Measurements from ENCODE around the gene CDH23.

Gene CDH23

GRCh38 chr10:71777213-71777985, 380.7 kb downstream of the CDH23 start:
- H3K36me3 ChIP-seq (ENCODE audit: insufficient read depth, low read length): no peaks in the 10 kb centered on the region
- no peak overlapping the region for H2AFZ ChIP-seq (ENCODE audit: low read length)
- H4K20me1 ChIP-seq (ENCODE audit: insufficient read depth, low read length, poor library complexity, severe bottlenecking): no peaks in the 10 kb centered on the region
- H3F3A ChIP-seq (ENCODE audit: low read depth): peaks cover 18% of the 10 kb centered on the region
- H3K4me1 ChIP-seq (ENCODE audit: insufficient read depth, low read length, poor library complexity, severe bottlenecking): peaks cover 47% of the 10 kb centered on the region
- no peaks in the 10 kb centered on the region for H3K9me3 ChIP-seq (ENCODE audit: insufficient read depth, low read depth, low read length)
- TF ChIP-seq CTCF (conservative IDR thresholded peaks at IDR 0.05; ENCODE audit: low read length) (no peak), EZH2phosphoT487 (IDR thresholded peaks at IDR 0.05; ENCODE audit: borderline replicate concordance) (no peak)
- H3K9me2 ChIP-seq (replicated peaks; ENCODE audit: low read depth, low read length): no peaks in the 10 kb centered on the region
- no peak overlapping the region for H3K4me3 ChIP-seq (ENCODE audit: low read length, poor library complexity, severe bottlenecking)
- H3K9ac ChIP-seq (ENCODE audit: low read depth, low read length, poor library complexity, severe bottlenecking): peak overlapping the region; percentile 75
- peak overlapping the region; percentile 73 for H3K4me2 ChIP-seq (ENCODE audit: low read depth, low read length, poor library complexity, severe bottlenecking)
- H3K79me2 ChIP-seq (ENCODE audit: insufficient read depth, low read length): no peaks in the 10 kb centered on the region; the same call in 1 of the 2 replicates
- no peaks in the 10 kb centered on the region for H3K27me3 ChIP-seq (ENCODE audit: insufficient read depth, low read length, poor library complexity, severe bottlenecking)

- Histone ChIP-seq H3K4me2 (ENCODE audit: low read depth, low read length, poor library complexity, severe bottlenecking) (no peak overlapping the region), H3K27me3 (ENCODE audit: insufficient read depth, low read length, poor library complexity, severe bottlenecking) (no peaks in the 10 kb centered on the region), H4K20me1 (ENCODE audit: insufficient read depth, low read length, poor library complexity, severe bottlenecking) (no peaks in the 10 kb centered on the region), H3K36me3 (ENCODE audit: insufficient read depth, low read length) (no peaks in the 10 kb centered on the region), H3K79me2 (ENCODE audit: insufficient read depth, low read length) (no peaks in the 10 kb centered on the region), H3K9me3 (ENCODE audit: insufficient read depth, low read depth, low read length) (no peaks in the 10 kb centered on the region), H3K4me1 (ENCODE audit: insufficient read depth, low read length, poor library complexity, severe bottlenecking) (peaks cover 46% of the 10 kb centered on the region), H3K4me3 (ENCODE audit: low read length, poor library complexity, severe bottlenecking) (no peak overlapping the region), H2AFZ (ENCODE audit: low read length) (no peak overlapping the region), H3K9me2 (replicated peaks; ENCODE audit: low read depth, low read length) (no peaks in the 10 kb centered on the region), H3K9ac (ENCODE audit: low read depth, low read length, poor library complexity, severe bottlenecking) (no peak overlapping the region), H3F3A (ENCODE audit: low read depth) (peaks cover 18% of the 10 kb centered on the region)
- TF ChIP-seq CTCF (conservative IDR thresholded peaks at IDR 0.05; ENCODE audit: low read length) (no peak), EZH2phosphoT487 (IDR thresholded peaks at IDR 0.05; ENCODE audit: borderline replicate concordance) (no peak)
Observed at GRCh38 chr10:71778071-71778825, 381.5 kb downstream of the CDH23 start.

GRCh38 chr10:71779641-71780040, 382.9 kb downstream of the CDH23 start:
- Histone ChIP-seq H3K9ac (ENCODE audit: low read depth, low read length, poor library complexity, severe bottlenecking) (no peak overlapping the region), H2AFZ (ENCODE audit: low read length) (no peak overlapping the region), H3K4me1 (ENCODE audit: insufficient read depth, low read length, poor library complexity, severe bottlenecking) (peaks cover 34% of the 10 kb centered on the region), H4K20me1 (ENCODE audit: insufficient read depth, low read length, poor library complexity, severe bottlenecking) (no peaks in the 10 kb centered on the region), H3K9me2 (replicated peaks; ENCODE audit: low read depth, low read length) (no peaks in the 10 kb centered on the region), H3K36me3 (ENCODE audit: insufficient read depth, low read length) (no peaks in the 10 kb centered on the region), H3K27me3 (ENCODE audit: insufficient read depth, low read length, poor library complexity, severe bottlenecking) (no peaks in the 10 kb centered on the region), H3F3A (ENCODE audit: low read depth) (peaks cover 14% of the 10 kb centered on the region), H3K4me3 (ENCODE audit: low read length, poor library complexity, severe bottlenecking) (no peak overlapping the region), H3K79me2 (ENCODE audit: insufficient read depth, low read length) (no peaks in the 10 kb centered on the region), H3K4me2 (ENCODE audit: low read depth, low read length, poor library complexity, severe bottlenecking) (no peak overlapping the region), H3K9me3 (ENCODE audit: insufficient read depth, low read depth, low read length) (no peaks in the 10 kb centered on the region)
- TF ChIP-seq CTCF (conservative IDR thresholded peaks at IDR 0.05; ENCODE audit: low read length) (no peak), EZH2phosphoT487 (IDR thresholded peaks at IDR 0.05; ENCODE audit: borderline replicate concordance) (no peak)

All from Loucy (cell line).